ENCODE measurements around the gene PAPSS1. TPM values are rescaled to one million over a fixed set of nuclear protein-coding genes. Genes with fewer than 3 reads are reported as not detected.

Gene PAPSS1
- polyA plus RNA-seq, 1 donor from 2014 or later, result 216 TPM

DNA sequence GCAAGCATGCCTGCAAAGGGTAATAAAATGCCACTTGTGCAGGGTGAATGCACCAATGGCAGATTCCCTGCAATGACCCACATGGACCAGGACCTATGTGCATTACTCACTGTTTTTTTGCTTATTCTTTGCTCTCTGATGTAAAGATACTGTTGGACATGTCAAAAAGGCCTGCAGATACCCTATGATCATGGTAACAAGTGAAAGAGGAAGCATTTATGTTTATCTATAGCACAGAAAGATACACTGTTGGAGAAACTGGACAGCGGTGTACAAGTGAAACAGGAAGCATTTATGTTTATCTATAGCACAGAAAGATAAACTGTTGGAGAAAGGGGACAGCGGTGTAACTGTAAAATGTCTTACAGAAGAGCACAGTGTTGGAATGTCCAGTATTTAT, 127.5 kb downstream of the PAPSS1 start:
- Histone ChIP-seq H3K79me2 (replicated peaks; ENCODE audit: insufficient read depth, low read length) (no peaks in the 10 kb centered on the region), H4K20me1 (ENCODE audit: insufficient read depth) (no peaks in the 10 kb centered on the region), H3K4me3 (ENCODE audit: low read length) (no peak overlapping the region), H3K27ac (ENCODE audit: low read length) (no peak overlapping the region), H3K27me3 (ENCODE audit: insufficient read depth, low read depth, low read length) (no peaks in the 10 kb centered on the region), H3K9me3 (ENCODE audit: low read length) (peaks cover 4% of the 10 kb centered on the region), H3K9me2 (ENCODE audit: insufficient read depth, low read length) (no peaks in the 10 kb centered on the region), H2AFZ (ENCODE audit: low read depth, low read length) (no peak overlapping the region), H3K9ac (ENCODE audit: low read length) (no peak overlapping the region), H3F3A (ENCODE audit: insufficient read depth, low read length, poor library complexity, severe bottlenecking) (no peaks in the 10 kb centered on the region), H3K4me2 (ENCODE audit: low read length) (no peak overlapping the region), H3K36me3 (ENCODE audit: insufficient read depth, low read length) (no peaks in the 10 kb centered on the region)
- TF ChIP-seq POLR2AphosphoS5 (IDR thresholded peaks at IDR 0.05) (no peak), TAF1 (IDR thresholded peaks at IDR 0.05; ENCODE audit: low read depth) (no peak), EP300 (conservative IDR thresholded peaks at IDR 0.05; ENCODE audit: poor library complexity, severe bottlenecking) (no peak), MXI1 (conservative IDR thresholded peaks at IDR 0.05; ENCODE audit: poor library complexity, severe bottlenecking) (no peak)
- TF ChIP-seq, protein P1, sequence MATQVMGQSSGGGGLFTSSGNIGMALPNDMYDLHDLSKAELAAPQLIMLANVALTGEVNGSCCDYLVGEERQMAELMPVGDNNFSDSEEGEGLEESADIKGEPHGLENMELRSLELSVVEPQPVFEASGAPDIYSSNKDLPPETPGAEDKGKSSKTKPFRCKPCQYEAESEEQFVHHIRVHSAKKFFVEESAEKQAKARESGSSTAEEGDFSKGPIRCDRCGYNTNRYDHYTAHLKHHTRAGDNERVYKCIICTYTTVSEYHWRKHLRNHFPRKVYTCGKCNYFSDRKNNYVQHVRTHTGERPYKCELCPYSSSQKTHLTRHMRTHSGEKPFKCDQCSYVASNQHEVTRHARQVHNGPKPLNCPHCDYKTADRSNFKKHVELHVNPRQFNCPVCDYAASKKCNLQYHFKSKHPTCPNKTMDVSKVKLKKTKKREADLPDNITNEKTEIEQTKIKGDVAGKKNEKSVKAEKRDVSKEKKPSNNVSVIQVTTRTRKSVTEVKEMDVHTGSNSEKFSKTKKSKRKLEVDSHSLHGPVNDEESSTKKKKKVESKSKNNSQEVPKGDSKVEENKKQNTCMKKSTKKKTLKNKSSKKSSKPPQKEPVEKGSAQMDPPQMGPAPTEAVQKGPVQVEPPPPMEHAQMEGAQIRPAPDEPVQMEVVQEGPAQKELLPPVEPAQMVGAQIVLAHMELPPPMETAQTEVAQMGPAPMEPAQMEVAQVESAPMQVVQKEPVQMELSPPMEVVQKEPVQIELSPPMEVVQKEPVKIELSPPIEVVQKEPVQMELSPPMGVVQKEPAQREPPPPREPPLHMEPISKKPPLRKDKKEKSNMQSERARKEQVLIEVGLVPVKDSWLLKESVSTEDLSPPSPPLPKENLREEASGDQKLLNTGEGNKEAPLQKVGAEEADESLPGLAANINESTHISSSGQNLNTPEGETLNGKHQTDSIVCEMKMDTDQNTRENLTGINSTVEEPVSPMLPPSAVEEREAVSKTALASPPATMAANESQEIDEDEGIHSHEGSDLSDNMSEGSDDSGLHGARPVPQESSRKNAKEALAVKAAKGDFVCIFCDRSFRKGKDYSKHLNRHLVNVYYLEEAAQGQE (IDR thresholded peaks at IDR 0.05; ENCODE audit: borderline replicate concordance), result no peak

DNA sequence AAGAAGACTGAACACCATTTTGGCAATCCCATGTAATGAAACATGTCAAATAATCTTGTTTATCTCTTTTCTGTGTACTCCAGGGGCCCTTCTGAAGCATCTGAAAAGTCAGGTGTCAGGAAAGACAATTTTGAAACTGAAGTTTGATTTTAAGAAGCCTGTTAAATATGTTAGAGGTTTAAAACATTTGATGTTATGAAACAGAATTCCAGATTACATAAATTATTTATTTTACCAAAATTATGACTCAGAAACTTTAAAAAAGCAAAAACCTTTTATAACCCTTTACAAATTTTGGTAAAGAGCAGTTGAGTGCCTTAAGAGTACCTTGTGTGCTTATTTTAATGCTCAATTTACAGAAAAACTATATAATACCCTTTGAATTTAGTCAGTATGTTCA, 130.8 kb downstream of the PAPSS1 start:
- Histone ChIP-seq H3K9me3 (ENCODE audit: low read length) (peaks cover 4% of the 10 kb centered on the region), H3K27ac (ENCODE audit: low read length) (no peak overlapping the region), H3K4me3 (ENCODE audit: low read length) (no peak overlapping the region), H4K20me1 (ENCODE audit: insufficient read depth) (no peaks in the 10 kb centered on the region), H3K36me3 (ENCODE audit: insufficient read depth, low read length) (no peaks in the 10 kb centered on the region), H3K79me2 (replicated peaks; ENCODE audit: insufficient read depth, low read length) (no peaks in the 10 kb centered on the region), H2AFZ (ENCODE audit: low read depth, low read length) (no peak overlapping the region), H3K9ac (ENCODE audit: low read length) (no peak overlapping the region), H3F3A (ENCODE audit: insufficient read depth, low read length, poor library complexity, severe bottlenecking) (no peaks in the 10 kb centered on the region), H3K9me2 (ENCODE audit: insufficient read depth, low read length) (no peaks in the 10 kb centered on the region), H3K4me2 (ENCODE audit: low read length) (no peak overlapping the region), H3K27me3 (ENCODE audit: insufficient read depth, low read depth, low read length) (no peaks in the 10 kb centered on the region)
- TF ChIP-seq EZH2 (IDR thresholded peaks at IDR 0.05; ENCODE audit: borderline replicate concordance, insufficient read depth, low read length, poor library complexity, severe bottlenecking) (no peak), POLR2AphosphoS5 (IDR thresholded peaks at IDR 0.05) (no peak), RAD21 (conservative IDR thresholded peaks at IDR 0.05) (no peak), EP300 (conservative IDR thresholded peaks at IDR 0.05; ENCODE audit: poor library complexity, severe bottlenecking) (no peak), SMC3 (conservative IDR thresholded peaks at IDR 0.05; ENCODE audit: poor library complexity) (no peak), TAF1 (IDR thresholded peaks at IDR 0.05; ENCODE audit: low read depth) (no peak), MXI1 (conservative IDR thresholded peaks at IDR 0.05; ENCODE audit: poor library complexity, severe bottlenecking) (no peak)
- TF ChIP-seq, protein P2, sequence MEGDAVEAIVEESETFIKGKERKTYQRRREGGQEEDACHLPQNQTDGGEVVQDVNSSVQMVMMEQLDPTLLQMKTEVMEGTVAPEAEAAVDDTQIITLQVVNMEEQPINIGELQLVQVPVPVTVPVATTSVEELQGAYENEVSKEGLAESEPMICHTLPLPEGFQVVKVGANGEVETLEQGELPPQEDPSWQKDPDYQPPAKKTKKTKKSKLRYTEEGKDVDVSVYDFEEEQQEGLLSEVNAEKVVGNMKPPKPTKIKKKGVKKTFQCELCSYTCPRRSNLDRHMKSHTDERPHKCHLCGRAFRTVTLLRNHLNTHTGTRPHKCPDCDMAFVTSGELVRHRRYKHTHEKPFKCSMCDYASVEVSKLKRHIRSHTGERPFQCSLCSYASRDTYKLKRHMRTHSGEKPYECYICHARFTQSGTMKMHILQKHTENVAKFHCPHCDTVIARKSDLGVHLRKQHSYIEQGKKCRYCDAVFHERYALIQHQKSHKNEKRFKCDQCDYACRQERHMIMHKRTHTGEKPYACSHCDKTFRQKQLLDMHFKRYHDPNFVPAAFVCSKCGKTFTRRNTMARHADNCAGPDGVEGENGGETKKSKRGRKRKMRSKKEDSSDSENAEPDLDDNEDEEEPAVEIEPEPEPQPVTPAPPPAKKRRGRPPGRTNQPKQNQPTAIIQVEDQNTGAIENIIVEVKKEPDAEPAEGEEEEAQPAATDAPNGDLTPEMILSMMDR (IDR thresholded peaks at IDR 0.05; ENCODE audit: poor library complexity, severe bottlenecking), result no peak
- TF ChIP-seq, protein P1 (IDR thresholded peaks at IDR 0.05; ENCODE audit: borderline replicate concordance), result no peak

Data from neural cell (in vitro differentiated cells).